ENCODE data around the gene CEP164. TPM values are rescaled to one million over a fixed set of nuclear protein-coding genes. Genes with fewer than 3 reads are reported as not detected.

Gene CEP164
- total RNA-seq, 1 donor from 2014 or later = 4.7 TPM

- ATAC-seq (no peak), DNase-seq (ENCODE audit: missing footprints) (no peak)
- intact Hi-C loops (cut with DNase I) = no loop called here
Measured at GRCh38 chr11:117335399-117335798, 7.7 kb downstream of the CEP164 start.

- intact Hi-C loops (cut with DNase I) = no loop called here
- DNase-seq (ENCODE audit: missing footprints) (no peak), ATAC-seq (no peak)
Measured at GRCh38 chr11:117337076-117337475, 9.4 kb downstream of the CEP164 start.

- no peak for ATAC-seq
- intact Hi-C loops (cut with DNase I) = no loop called here
- no peak for DNase-seq (ENCODE audit: missing footprints)
Measured at GRCh38 chr11:117345039-117345438, 17.4 kb downstream of the CEP164 start.

GRCh38 chr11:117354550-117354949 is 26.9 kb downstream of the CEP164 start:
- ATAC-seq (no peak), DNase-seq (ENCODE audit: missing footprints) (no peak)
- intact Hi-C loops (cut with DNase I) = no loop called here

GRCh38 chr11:117356126-117356890 is 28.7 kb downstream of the CEP164 start:
- intact Hi-C loops (cut with DNase I) = no loop called here
- ATAC-seq (no peak), DNase-seq (ENCODE audit: missing footprints) (no peak)

- intact Hi-C loops (cut with DNase I) = no loop called here
- ATAC-seq (no peak), DNase-seq (ENCODE audit: missing footprints) (no peak)
Measured at GRCh38 chr11:117361432-117361831, 33.8 kb downstream of the CEP164 start.

GRCh38 chr11:117366248-117366647 is 38.6 kb downstream of the CEP164 start:
- intact Hi-C loops (cut with DNase I) = no loop called here
- no peak for DNase-seq (ENCODE audit: missing footprints)
- ATAC-seq = no peak

GRCh38 chr11:117366875-117367274 is 39.2 kb downstream of the CEP164 start:
- intact Hi-C loops (cut with DNase I) = no loop called here
- no peak for DNase-seq (ENCODE audit: missing footprints)
- ATAC-seq = no peak

GRCh38 chr11:117369534-117369933 is 41.9 kb downstream of the CEP164 start:
- ATAC-seq (no peak), DNase-seq (ENCODE audit: missing footprints) (no peak)
- intact Hi-C loops (cut with DNase I) = no loop called here

GRCh38 chr11:117371453-117371852 is 43.8 kb downstream of the CEP164 start:
- no peak for DNase-seq (ENCODE audit: missing footprints)
- intact Hi-C loops (cut with DNase I) = no loop called here
- no peak for ATAC-seq

- ATAC-seq (no peak), DNase-seq (ENCODE audit: missing footprints) (no peak)
- intact Hi-C loops (cut with DNase I) = no loop called here
Measured at GRCh38 chr11:117374316-117375055, 46.8 kb downstream of the CEP164 start.

- intact Hi-C loops (cut with DNase I) = no loop called here
- ATAC-seq = no peak
- DNase-seq (ENCODE audit: missing footprints) = no peak
Measured at GRCh38 chr11:117375960-117376359, 48.3 kb downstream of the CEP164 start.

GRCh38 chr11:117376517-117376916 is 48.9 kb downstream of the CEP164 start:
- intact Hi-C loops (cut with DNase I) = no loop called here
- ATAC-seq (peak; percentile 77), DNase-seq (ENCODE audit: missing footprints) (no peak)

GRCh38 chr11:117378976-117379865 is 51.6 kb downstream of the CEP164 start:
- intact Hi-C loops (cut with DNase I) = no loop called here
- peak; percentile 43 for ATAC-seq
- peak; percentile 47 for DNase-seq (ENCODE audit: missing footprints)

- intact Hi-C loops (cut with DNase I) = no loop called here
- DNase-seq (ENCODE audit: missing footprints) (peak; percentile 27), ATAC-seq (no peak)
Measured at GRCh38 chr11:117380676-117381075, 53.0 kb downstream of the CEP164 start.

GRCh38 chr11:117381481-117382387 is 54.1 kb downstream of the CEP164 start:
- no peak for ATAC-seq
- intact Hi-C loops (cut with DNase I) = no loop called here
- DNase-seq (ENCODE audit: missing footprints) = peak; percentile 30

GRCh38 chr11:117382746-117383145 is 55.1 kb downstream of the CEP164 start:
- ATAC-seq = no peak
- intact Hi-C loops (cut with DNase I) = no loop called here
- peak; percentile 22 for DNase-seq (ENCODE audit: missing footprints)

GRCh38 chr11:117384045-117384444 is 56.4 kb downstream of the CEP164 start:
- DNase-seq (ENCODE audit: missing footprints) (no peak), ATAC-seq (no peak)
- intact Hi-C loops (cut with DNase I) = no loop called here

Measured in Right ventricle myocardium inferior (tissue), 1 donor.